HTR-8/SVneo (cell line): ENCODE results near the gene USP6NL.

Source experiments
- DNase-seq: peaks from one replicate; pipeline ENCODE4 v3.0.0; 2011; ENCODE audit warnings: low spot score, mixed read lengths; ENCODE audit not compliant: insufficient read length
- FAIRE-seq: peaks from 2 replicates; lab custom pipeline; 2011; peaks lifted over from hg19 to GRCh38; lab: Jason Lieb, UNC

The USP6NL gene

DNA sequence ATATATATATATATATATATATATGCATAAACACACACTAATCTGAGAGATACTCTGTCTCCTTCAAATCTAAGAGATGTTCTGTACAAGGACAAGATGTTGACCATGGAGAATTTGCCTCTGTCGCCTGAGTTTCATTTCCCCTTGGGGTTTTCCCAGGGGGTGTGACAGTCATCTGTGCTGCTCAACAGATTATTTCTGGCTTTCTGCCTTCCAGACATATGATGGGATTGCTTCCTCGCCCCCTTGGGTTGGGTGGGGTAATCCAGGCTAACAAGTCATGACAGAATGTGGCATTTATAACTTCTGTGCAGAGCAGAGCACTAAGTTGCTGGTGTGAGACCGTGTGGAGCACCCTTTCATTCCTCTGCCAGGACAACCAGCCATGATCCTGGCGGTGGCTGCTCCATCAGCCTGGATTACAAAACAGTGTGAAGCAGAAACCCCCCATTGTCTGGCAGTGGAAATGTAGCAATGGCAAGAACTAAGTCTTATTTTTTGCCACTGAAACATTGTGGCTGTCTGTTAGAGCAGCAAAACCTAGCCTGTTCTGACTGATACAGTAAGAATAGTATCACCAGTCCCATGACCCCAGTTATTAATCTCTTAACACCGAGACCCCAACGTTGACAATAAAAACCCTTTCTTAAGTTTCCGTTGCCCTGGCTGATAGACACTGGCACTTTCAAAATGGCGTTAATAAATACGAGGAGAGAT lies 13.7 kb upstream of the USP6NL start:
- no peak for FAIRE-seq
- DNase-seq: no peak

DNA sequence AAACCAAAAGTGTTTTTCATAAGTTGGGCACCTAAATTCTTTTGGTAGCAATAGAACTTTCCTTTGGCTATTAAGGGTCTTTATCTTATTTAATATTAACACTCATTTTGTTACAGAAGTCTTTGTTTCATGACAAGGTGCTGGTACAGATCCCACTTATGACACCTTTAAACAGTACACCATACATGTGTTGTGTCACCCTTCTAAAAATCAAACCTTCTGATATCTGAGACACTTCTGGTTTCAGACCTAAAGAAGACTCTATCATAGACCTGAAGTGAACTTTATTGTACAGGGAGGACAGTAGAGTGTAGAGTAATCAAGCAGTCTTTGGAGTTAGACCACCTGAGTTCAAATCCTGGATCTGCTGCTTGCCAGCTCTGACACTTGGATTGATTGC lies 5.8 kb upstream of the USP6NL start:
- no peak for FAIRE-seq
- DNase-seq: no peak

DNA sequence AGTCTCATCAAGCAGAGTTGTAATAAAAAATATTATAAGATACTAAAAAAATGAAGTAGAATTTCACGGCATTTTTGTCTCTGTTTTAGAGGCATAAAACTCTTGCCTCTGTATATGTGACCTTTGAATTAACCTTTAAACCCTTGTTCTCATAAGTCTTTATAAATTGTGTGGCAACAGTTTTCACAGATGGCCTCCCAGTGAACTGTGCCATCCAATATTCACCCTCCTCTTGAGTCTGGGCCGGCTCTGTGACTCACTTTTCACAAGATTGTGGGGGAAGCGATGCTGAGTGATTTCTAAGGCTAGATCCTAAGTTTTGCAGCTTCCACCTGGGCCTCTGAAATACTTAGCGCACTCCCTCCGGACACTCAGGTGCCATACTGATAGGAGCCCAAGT lies 4.6 kb upstream of the USP6NL start:
- no peak for FAIRE-seq
- no peak for DNase-seq

DNA sequence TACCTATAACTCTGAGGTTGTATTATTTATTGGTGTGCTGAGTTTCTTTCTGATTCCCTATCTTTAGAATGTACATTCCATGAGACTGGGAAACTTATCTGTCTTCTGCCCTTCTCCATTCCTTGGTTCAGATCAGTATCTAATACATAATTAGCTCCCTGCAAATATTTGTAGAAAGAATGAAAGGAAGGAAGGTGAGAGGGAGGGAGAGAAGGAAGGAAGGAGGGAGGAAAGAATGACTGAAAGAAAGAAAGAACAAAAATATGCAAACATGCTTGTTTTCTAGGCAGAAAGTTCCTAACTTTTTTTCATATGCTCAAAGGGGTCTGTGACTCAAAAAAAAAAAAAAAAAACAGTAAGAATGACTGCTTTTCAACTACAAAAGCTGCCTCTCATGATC lies 3.9 kb upstream of the USP6NL start:
- DNase-seq: no peak
- no peak for FAIRE-seq

DNA sequence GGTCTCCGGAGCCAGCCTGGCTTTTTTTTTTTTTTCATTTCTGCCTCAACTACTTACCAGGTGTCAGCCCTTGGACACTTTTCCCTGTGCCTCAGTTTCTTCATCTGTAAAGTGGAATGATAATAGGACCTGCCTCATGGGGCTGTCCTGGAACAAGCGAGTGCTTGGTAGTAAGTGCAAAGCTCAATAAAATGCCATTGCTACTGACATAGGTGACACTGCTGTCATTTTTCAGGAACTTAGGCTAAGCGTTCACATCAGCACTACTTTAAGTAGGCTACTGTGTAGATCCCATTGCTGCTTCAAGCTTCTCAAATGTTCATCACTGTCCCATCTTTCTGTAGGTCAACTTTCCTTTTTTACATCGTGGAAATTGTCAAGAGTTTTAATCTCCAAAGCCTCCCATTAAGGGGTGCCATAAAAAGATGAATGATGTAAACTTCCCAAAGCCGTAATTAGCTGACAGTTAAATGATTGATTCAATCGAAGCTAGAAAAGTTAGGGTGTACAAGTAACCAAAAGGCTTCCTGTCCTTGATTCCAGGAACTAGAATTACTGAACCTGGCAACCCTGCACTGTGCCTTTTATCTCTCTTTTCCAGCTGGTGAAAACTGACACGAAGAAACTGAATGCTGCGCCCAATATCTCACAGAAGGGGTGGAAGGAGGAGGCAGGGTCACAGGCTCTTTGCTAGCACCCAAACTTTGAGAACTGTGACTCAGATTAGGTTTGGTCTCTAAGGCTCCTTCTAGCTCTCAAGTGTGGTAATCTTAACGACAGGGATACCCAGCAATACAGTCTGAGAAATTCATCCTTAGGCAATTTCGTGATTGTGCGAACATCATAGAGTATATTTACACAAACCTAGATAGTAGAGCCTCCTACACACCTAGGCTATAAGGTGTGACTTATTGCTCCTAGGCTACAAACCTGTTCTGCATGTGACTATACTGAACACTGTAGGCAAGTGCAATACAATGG lies 861 bp upstream of the USP6NL start:
- FAIRE-seq: no peak
- DNase-seq: no peak

DNA sequence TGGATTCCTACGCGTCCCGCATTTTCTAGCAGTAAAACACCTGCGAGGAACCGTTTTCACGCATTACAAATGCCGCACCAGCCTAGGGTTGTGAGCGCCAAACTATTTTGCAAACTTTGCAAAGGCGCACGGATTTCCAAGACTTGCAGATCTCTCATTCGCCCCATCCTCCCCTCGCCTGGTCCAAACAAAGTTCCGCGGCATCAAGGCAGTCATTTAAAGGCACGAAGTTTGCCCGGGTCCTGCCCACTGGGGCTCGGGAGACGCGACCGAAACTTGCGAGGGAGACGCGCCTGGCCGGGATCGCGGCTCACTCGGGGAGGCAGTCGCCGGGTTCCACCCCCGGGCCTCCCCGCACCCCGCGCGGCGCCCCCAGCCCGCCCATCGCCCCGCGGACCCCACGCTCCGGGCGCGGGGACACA lies 613 bp downstream of the USP6NL start:
- FAIRE-seq: no peak
- no peak for DNase-seq

DNA sequence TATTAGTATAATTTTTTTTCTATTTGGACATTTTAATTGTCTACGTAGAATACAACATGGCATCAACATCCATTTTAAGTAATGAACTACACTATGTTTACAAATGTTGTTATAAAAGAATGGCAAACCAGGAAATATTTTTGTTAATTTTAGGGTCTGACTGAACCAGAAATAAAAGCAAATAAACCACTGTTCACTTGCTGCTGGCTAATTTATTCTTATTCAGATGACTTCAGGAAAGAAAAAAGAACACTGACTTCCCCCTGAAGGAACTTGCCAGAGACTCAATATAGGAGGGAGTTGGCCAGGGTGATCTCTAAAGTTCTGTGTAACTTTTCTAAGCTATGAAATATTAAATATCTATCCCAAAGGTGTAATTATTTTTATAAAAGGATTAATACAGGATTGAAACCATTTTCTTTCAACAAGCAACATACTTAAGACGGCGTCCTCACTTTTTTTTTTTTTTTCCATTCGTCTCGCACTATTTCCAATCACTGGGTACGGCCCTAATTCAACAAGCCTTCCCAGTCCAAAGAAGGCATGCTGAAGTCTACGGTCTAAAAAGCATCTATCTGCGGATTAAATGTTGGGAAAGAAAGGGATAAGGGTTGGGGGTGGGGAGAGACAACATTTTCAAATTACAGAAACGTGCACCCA lies 1.2 kb downstream of the USP6NL start:
- DNase-seq (no peak), FAIRE-seq (no peak)

DNA sequence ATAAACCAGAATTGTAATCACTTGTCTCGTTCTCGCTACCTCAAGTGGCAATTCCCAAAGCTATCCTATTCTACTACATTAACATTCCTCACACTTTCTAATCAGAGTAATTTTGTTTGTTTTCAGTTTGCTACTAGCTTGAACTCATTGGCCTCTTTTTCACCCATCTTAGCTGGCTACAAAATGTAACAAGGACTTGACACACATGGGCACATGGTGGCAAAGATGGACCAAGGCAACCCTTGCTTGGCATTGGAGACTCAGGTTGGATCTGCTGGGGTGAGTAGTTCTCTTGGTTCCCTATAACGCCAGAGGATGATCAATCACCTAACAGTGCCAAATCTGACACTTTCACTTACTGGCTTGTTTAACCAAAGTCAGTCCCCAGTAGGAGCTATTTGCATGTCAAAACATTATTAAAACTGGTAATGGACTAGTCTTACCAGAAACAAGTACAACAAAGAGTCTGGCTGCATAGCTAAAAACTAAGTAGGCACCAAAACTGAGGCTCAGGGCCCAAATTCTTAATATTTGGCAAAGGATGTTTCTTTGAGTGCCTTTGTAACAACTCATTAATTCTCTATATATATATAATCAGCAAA lies 1.9 kb downstream of the USP6NL start:
- no peak for DNase-seq
- FAIRE-seq: no peak

DNA sequence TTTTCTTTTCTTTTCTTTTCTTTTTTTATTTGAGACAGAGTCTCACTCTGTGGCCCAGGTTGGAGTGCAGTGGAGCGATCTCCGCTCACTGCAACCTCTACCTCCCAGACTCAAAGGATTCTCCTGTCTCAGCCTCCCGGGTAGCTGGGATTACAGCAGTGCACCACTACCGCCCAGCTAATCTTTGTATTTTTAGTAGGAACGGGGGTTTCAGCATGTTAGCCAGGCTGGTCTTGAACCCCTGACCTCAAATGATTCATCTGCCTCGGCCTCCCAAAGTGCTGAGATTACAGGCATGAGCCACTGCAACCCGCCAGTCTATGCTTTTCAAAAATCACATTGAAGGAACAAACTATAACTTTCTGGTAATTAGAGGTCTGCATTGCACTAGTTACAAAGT lies 2.4 kb downstream of the USP6NL start:
- FAIRE-seq (no peak), DNase-seq (no peak)

DNA sequence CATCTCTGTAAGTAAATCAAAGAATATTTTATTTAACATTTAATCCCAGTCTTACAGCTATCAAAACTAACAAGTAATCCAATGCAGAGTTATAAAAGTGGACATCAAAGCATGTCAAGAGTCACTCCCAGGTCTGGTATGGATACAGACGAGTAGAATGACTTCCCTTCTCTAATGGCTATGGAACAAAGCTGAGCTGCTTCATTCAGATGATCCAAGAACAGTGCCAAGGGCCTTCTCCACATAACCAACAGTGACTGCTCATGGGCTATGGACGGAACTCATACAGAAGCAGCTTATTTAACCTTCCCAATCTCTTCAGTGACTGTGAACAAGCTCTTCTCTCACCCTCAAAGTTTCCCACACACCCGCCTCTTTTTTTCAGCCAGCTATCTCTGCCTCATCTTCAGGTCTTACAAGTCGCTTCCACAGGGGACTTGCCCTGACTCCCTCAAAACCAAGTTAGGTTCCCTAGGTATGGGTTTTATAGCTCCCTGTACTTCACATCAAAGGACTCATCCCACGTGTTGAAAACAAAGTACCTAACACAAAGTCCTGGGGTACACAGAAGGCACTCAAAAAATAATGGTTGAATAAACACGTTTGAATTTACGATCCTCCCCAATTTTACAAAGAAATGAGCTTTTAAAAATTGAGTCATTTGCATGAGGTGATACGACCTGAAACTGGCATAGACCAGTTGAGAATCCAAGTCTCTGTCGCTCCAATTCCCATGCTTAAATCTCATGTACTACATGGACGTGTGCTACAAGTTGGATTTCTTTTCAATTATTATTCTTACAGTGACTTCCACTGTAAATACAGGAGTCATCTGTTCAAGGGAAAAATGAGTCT lies 3.1 kb downstream of the USP6NL start:
- no peak for DNase-seq
- no peak for FAIRE-seq

DNA sequence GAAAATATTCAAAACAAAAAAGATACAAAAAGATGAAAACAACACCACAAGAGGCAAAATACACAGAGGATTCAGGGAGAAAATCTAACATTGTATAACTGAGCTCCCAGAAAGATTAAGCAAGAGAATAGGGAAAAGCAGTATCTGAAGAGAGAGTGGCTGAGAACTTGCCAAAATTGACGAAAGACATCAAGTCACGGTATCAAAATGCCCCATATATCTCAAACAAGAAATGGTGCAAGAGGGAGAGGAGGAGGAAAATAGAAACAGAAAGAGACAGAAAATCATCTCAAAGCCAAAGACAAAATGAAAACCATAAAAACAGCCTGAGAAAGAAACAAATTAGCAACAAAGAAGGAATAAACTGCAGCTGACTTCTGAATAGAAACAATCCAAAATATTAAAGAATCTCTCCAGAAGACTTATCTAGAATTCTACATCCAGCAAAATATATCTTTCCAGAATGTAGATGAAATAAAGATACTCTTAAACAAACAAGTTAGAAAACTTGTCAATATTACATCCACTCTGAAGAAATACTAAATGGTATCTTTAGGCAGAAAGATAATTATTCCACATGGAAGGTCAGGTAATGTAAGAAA lies 5.5 kb downstream of the USP6NL start:
- DNase-seq: no peak
- FAIRE-seq: no peak

DNA sequence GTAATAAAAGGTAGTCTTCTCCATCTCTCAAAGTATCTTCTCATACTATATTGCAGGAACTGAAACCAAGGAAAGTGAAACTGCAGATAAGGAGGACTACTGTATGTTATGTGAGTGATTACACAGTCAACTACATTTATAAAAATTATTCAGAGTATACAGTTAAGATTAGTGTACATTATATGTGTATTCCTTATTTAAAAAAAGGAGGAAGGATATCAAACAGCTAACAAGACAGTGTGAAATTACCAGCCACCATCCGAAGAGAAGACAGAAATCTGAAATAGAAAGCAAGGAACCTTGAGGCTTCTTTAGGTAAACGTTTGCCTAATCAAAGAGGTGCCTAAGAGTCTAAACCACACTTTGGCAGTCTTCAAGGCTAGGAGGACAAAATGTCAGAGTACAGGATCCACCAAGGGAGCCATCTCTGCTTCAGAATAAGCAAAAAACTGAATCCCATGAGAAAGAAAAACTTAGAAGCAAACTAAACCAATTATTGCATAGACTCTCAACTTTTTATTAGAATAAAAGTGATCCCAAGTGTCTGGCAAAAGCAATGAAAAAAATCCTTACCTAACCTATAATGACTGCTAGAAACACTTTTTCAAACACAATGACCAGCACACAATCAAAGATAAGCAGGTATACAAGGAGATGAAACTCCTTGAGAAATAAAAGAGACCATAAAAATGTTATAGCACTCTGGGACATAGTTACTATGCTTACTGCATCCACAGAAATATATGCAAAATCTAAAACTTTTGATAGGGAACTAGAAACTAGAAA lies 6.4 kb downstream of the USP6NL start:
- DNase-seq (no peak), FAIRE-seq (no peak)

DNA sequence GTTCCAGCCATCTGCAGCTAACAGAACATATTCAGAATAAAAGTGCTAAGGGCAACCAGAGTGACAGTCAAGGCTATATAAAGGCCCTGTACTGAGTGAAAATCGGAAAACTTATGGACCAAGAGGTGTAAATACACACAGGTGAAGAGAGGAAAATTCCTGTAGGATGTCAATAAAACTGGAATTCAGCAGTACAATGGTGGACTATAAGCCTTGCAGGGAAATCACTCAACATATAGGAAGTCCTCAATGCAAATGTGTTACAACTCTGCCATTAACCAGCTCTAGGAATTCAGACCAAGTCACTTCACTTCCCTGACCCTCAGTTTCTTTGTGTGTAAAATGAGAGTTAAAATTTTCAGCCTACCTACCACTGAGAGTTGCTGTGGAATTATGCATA lies 7.7 kb downstream of the USP6NL start:
- FAIRE-seq: no peak
- no peak for DNase-seq

DNA sequence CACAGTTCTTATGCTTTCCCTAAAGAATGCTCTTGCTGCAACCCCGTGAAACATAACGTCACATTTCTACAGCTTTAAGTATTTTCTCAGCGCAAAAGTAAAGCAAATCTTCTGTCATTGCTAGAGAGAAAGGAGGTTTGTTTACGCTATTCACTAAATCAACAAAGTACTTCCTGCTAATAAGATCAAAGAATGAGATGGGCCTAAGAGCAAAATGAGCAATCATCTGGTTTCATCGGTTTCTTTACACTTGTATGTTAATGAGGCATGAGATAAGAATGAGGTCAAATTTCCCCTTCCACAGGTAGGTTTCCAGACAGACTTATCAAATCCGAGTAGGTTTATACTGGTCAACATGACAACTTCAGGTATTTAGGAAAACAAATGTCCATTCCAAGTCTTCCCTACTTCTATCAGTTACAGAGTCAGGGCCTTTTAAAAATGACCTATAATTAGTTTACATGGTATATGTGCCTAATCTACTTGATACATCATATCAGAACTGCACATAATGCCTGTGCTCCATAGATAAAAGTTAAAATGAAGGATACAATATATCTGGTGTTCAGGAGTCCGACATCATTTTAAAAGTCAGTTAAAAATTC lies 8.4 kb downstream of the USP6NL start:
- no peak for DNase-seq
- no peak for FAIRE-seq

DNA sequence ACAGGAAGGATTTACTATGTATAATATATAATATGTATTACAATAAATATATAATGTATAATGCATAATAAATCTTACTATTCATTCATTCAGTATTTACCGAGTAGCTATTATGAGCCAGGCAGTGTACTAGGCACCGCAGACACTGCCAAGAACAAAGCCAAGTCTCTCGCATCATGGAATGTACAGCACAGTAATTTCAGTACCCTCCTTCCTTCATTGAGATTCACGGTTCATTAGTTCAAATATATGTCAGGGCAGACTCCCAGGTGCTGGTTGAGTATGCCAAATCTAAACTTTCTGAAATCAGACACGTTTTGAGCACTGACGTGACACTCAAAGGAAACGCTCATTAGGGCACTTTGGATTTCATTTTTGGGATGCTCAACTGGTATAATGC lies 9.1 kb downstream of the USP6NL start:
- FAIRE-seq: no peak
- DNase-seq: no peak

DNA sequence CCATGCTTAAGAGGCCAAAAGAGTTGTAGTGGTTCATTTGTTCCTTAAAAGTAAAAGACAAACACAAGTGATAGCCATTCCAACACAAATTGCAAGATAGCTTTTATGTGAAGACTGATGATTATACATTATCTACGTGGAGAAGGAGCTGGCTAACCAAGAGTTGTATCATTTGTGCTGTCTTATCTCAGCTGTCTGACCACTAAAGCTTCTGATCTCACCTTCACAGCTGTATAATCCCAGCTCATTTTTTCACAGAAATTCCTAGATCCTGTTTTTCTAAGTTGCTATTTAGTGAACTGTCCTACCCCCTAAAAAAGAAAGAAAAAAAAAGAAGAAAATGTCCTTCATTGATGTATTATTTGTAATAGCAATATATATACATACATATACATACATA lies 9.8 kb downstream of the USP6NL start:
- FAIRE-seq: no peak
- DNase-seq: no peak

DNA sequence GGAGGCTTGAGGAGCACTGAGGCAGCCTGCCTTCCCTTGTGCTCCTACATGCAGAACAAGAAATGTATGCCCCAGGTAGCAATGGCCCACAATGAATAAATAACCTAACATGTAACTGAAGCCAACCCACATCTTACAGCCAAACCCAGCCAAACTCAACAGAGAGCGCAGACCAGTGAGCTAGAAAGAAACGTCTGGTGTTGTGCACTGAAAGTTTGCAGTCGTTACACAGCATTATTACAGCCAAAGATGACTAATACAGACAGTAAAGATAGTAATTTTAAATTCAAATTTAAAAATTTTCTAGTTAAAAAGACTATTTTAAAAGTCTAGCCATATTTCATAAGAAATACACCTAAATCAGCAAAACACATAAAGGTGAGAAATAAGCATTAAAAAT lies 11.2 kb downstream of the USP6NL start:
- FAIRE-seq (no peak), DNase-seq (no peak)

DNA sequence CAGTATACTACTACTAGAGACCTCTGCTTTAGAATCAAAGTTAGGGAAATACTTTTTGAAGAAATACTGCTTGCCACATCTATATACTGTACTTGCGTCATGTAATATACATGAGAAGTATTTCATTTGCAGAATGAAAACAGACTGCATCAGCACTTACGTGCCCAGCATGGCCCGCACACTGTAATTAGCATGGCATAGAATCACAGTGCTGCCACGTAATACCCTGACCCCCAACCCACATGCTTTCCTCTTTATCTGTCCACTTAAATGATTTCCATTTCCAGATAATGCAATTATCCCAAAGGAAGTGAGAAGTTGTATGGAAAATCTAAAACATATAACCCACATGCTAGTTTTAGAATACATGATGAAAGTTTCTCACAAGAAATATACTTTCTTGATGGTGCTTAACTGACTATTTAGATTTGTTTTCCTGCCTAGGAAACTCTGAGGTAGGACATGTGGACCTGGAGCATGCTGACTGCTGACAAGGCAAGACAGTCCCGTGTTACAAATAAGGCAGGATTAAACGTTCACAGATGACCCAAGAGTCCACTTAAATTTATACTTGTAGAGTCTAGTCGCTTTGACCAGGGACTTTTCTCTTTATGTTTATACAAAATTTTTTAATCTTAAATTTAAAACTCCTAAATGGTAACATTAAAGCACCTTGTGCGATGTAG lies 12.6 kb downstream of the USP6NL start:
- no peak for DNase-seq
- FAIRE-seq: no peak
